ENCODE results near the gene ZNRD2. TPM values are rescaled to one million over a fixed set of nuclear protein-coding genes. Genes with fewer than 3 reads are reported as not detected.

ZNRD2 gene
- total and polyA plus RNA-seq, 2 of the 8 experiments (the other 6 are each of a cell fraction or from before 2014, with no cell fraction given), result 53.4 to 125 TPM

DNA sequence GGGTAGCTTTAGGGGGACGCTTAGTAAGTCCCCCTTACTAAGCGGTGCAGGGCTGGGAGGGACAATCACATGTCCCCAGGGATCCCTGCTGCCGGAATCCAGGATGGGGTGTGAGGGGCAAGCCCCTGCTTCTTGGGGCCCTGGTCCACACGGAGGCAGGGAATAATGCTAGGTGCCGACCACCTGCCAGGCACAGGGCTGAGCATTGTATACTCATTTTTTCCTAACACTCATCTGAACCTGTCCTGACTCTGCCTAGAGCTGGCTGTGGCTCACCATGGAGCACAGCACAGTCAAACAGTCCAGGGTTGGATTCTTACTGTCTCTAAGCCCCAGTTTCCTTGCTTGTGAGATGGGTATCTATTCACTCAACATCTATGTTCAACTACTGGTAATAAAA is 10.7 kb upstream of the ZNRD2 start:
- H2AFZ ChIP-seq (ENCODE audit: low read length), result no peak overlapping the region
- H3K4ac ChIP-seq (replicated peaks; ENCODE audit: insufficient read length, low read depth, low read length), result no peak overlapping the region
- peaks cover 0 to 25% (median 16%) of the 10 kb centered on the region in 4 experiments; a peak in 5 of 7 replicates for H3K27me3 ChIP-seq (replicated peaks in 1 of 4; ENCODE audit: control insufficient read depth in 3 of 4, extremely low read depth in 1 of 4, insufficient read depth in 3 of 4, low read length in 3 of 4)
- H2BK5ac ChIP-seq (ENCODE audit: low read depth, low read length), result 0 out of 2 replicates have a peak overlapping the region, but pooled peaks have one; percentile 27
- H3K9ac ChIP-seq (replicated peaks in 1 of 4; ENCODE audit: extremely low read depth in 1 of 4, low read depth in 3 of 4, low read length in 3 of 4), result no peak overlapping the region
- H4K5ac ChIP-seq (ENCODE audit: insufficient read length, low read depth, low read length), result no peak overlapping the region
- no peak overlapping the region for H3K4me3 ChIP-seq (ENCODE audit: extremely low read depth in 1 of 4, insufficient read depth in 2 of 4, low read depth in 3 of 4, low read length in 4 of 4)
- 76% methylated on average over 5 of the region's 5 CpGs; no CpG with 5 or more reads in 1 of the 2 experiments for WGBS, 2 experiments (ENCODE audit: extremely low coverage in 1 of 2, insufficient coverage in 1 of 2, insufficient read length in 1 of 2, insufficient replicate concordance in 2 of 2, low coverage in 1 of 2, low lambda C conversion rate in 2 of 2, missing lambda C conversion rate in 1 of 2)
- H2BK20ac ChIP-seq (ENCODE audit: low read length), result no peak overlapping the region
- H2BK120ac ChIP-seq (replicated peaks; ENCODE audit: low read depth, low read length), result no peak overlapping the region
- H3K4me2 ChIP-seq (ENCODE audit: insufficient read depth in 1 of 2, low read depth in 2 of 2, low read length in 2 of 2), result no peak overlapping the region; a peak in 1 of 4 replicates
- no peaks in the 10 kb centered on the region for H3K36me3 ChIP-seq (ENCODE audit: control insufficient read depth in 2 of 4, insufficient read depth in 4 of 4, low read length in 3 of 4)
- H3K79me2 ChIP-seq (ENCODE audit: control insufficient read depth in 1 of 2, insufficient read depth in 2 of 2, low read length in 2 of 2), result no peaks in the 10 kb centered on the region
- H4K91ac ChIP-seq (replicated peaks; ENCODE audit: insufficient read length, low read length), result no peak overlapping the region
- ChIA-PET CTCF (ENCODE audit: partially characterized antibody) (interaction anchor here (0.6 to 16.3 kb wide), 11 partner anchors 8 to 481 kb away, joined by 3 to 284 read pairs (median 4); partner anchors contain the start of genes EHBP1L1, FAM89B and ZNRD2), POLR2A (ENCODE audit: partially characterized antibody) (interaction anchor here (0.9 to 4.2 kb wide), 11 partner anchors 10 to 161 kb away, joined by 3 to 29 read pairs (median 5); partner anchors contain the start of genes FAM89B, MALAT1, RNASEH2C and ZNRD2)
- FAIRE-seq (no peak), DNase-seq (ENCODE audit: low read depth in 1 of 2, low spot score in 2 of 2) (no peak)
- peak overlapping the region; percentile 84; the same call in 1 of the 2 replicates for H2BK12ac ChIP-seq (ENCODE audit: low read depth, low read length)
- H3K27ac ChIP-seq (ENCODE audit: low read depth, low read length), result no peak overlapping the region
- H2BK15ac ChIP-seq (ENCODE audit: low read length), result 0 out of 2 replicates have a peak overlapping the region, but pooled peaks have one; percentile 6
- H3K56ac ChIP-seq (replicated peaks; ENCODE audit: insufficient read length, low read depth, low read length), result no peak overlapping the region
- peaks cover 0 to 42% (median 32%) of the 10 kb centered on the region in 4 experiments; a peak in 6 of 7 replicates for H3K4me1 ChIP-seq (replicated peaks in 1 of 4; ENCODE audit: control insufficient read depth in 3 of 4, insufficient read depth in 4 of 4, low read length in 3 of 4)
- no peak overlapping the region for H3K23ac ChIP-seq (ENCODE audit: insufficient read length)
- H3K23me2 ChIP-seq (ENCODE audit: low read depth, low read length), result peaks cover 4% of the 10 kb centered on the region; the same call in 1 of the 2 replicates
- H4K8ac ChIP-seq (ENCODE audit: extremely low read depth, insufficient read depth, low read length), result no peak overlapping the region
- no peaks in the 10 kb centered on the region for H3K79me1 ChIP-seq (ENCODE audit: low read depth, low read length)
- no peaks in the 10 kb centered on the region for H4K20me1 ChIP-seq (replicated peaks in 1 of 2; ENCODE audit: control insufficient read depth in 1 of 2, insufficient read depth in 2 of 2, low read length in 2 of 2)
- H3K18ac ChIP-seq (ENCODE audit: extremely low read depth, low read length), result no peak overlapping the region
- peak overlapping the region; percentile 39; the same call in 1 of the 2 replicates for H2AK5ac ChIP-seq (ENCODE audit: low read depth, low read length)
- no peaks in the 10 kb centered on the region for H3K9me3 ChIP-seq (ENCODE audit: insufficient read depth in 2 of 2, low read depth in 1 of 2, low read length in 1 of 2)
- no peak overlapping the region for H3K14ac ChIP-seq (ENCODE audit: insufficient read length)
- TF ChIP-seq HDAC2 (IDR thresholded peaks at IDR 0.05; ENCODE audit: borderline replicate concordance in 1 of 2, low read depth in 2 of 2, low read length in 2 of 2) (no peak), JUND (IDR thresholded peaks at IDR 0.05; ENCODE audit: low read length) (no peak), CHD1 (IDR thresholded peaks at IDR 0.05; ENCODE audit: low read depth, low read length) (no peak), CREB1 (IDR thresholded peaks at IDR 0.05) (no peak), RBBP5 (IDR thresholded peaks at IDR 0.05; ENCODE audit: borderline replicate concordance, low read depth, low read length) (no peak), CEBPB (IDR thresholded peaks at IDR 0.05; ENCODE audit: low read depth, low read length) (no peak), EP300 (IDR thresholded peaks at IDR 0.05; ENCODE audit: borderline replicate concordance in 1 of 2, low read depth in 2 of 2, low read length in 2 of 2) (no peak), SP4 (IDR thresholded peaks at IDR 0.05; ENCODE audit: low read length) (no peak), TAF7 (optimal IDR thresholded peaks at IDR 0.05; ENCODE audit: borderline replicate concordance, low read depth, low read length) (no peak), EGR1 (IDR thresholded peaks at IDR 0.05; ENCODE audit: borderline replicate concordance, low read depth, low read length) (no peak), KDM5A (IDR thresholded peaks at IDR 0.05; ENCODE audit: low read length) (no peak), YY1 (IDR thresholded peaks at IDR 0.05; ENCODE audit: low read depth, low read length) (no peak), SAP30 (IDR thresholded peaks at IDR 0.05; ENCODE audit: insufficient read depth, insufficient replicate concordance, low read length) (no peak), SP2 (IDR thresholded peaks at IDR 0.05; ENCODE audit: low read length) (no peak)
